Liver (tissue), 9 donors: ENCODE data around the gene KRTAP12-4. TPM values are rescaled to one million over a fixed set of nuclear protein-coding genes. Genes with fewer than 3 reads are reported as not detected.

Experiments
- DNase-seq: peaks from one replicate; pipeline ENCODE4 v3.0.0-alpha.2; 2017; ENCODE audit warnings: low spot score
- H3K27ac ChIP-seq, 2 donors: one replicate each; pipeline ENCODE4 v1.7.0; 2013; ENCODE audit warnings: inconsistent platforms in 2 of 2, low read length in 2 of 2, control low read depth in 1 of 2, low read depth in 1 of 2, mild to moderate bottlenecking in 1 of 2
- H3K27me3 ChIP-seq, 4 donors: one replicate each; pipeline versions ENCODE4 v1.6.1 to v1.7.0; 2013; ENCODE audit warnings: low read length in 3 of 4, inconsistent platforms in 1 of 4, mild to moderate bottlenecking in 1 of 4, moderate library complexity in 1 of 4; ENCODE audit not compliant: control insufficient read depth in 4 of 4, insufficient read depth in 4 of 4
- H3K36me3 ChIP-seq, 4 donors: one replicate each; pipeline versions ENCODE4 v1.6.1 to v1.7.0; 2013; ENCODE audit warnings: low read length in 3 of 4, mild to moderate bottlenecking in 3 of 4, low read depth in 1 of 4, moderate library complexity in 1 of 4; ENCODE audit not compliant: control insufficient read depth in 4 of 4, insufficient read depth in 3 of 4
- H3K4me1 ChIP-seq, 4 donors: one replicate each; pipeline versions ENCODE4 v1.6.1 to v1.7.0; 2013; ENCODE audit warnings: low read length in 3 of 4, mild to moderate bottlenecking in 3 of 4, moderate library complexity in 1 of 4; ENCODE audit not compliant: control insufficient read depth in 4 of 4, insufficient read depth in 4 of 4
- H3K4me3 ChIP-seq, 3 donors: one replicate each; pipeline versions ENCODE4 v1.6.1 to v1.7.0; 2013; ENCODE audit warnings: low read length in 3 of 3, control low read depth in 1 of 3, low read depth in 1 of 3, mild to moderate bottlenecking in 1 of 3
- H3K9ac ChIP-seq, 2 donors: one replicate each; pipeline ENCODE4 v1.7.0; 2013; ENCODE audit warnings: low read length in 2 of 2, mild to moderate bottlenecking in 2 of 2, moderate library complexity in 2 of 2, control low read depth in 1 of 2, low read depth in 1 of 2
- H3K9me3 ChIP-seq, 4 donors: one replicate each; pipeline versions ENCODE4 v1.6.1 to v1.7.0; 2013; ENCODE audit warnings: low read length in 3 of 4; ENCODE audit not compliant: control insufficient read depth in 4 of 4
- EGR1 ChIP-seq, 2 donors: IDR thresholded peaks; 2 replicates each; pipeline ENCODE4 v1.6.1; 2016 to 2018; ENCODE audit warnings: antibody characterized with exemption in 2 of 2, low read depth in 2 of 2
- FOXA1 ChIP-seq: IDR thresholded peaks from 2 replicates; pipeline ENCODE4 v1.6.1; 2016; ENCODE audit warnings: antibody characterized with exemption
- FOXA2 ChIP-seq: IDR thresholded peaks from 2 replicates; pipeline ENCODE4 v1.6.1; 2016; ENCODE audit warnings: antibody characterized with exemption
- GABPA ChIP-seq, 2 donors: IDR thresholded peaks in 1 of 2; conservative IDR thresholded peaks in 1 of 2; 2 replicates each; pipeline ENCODE4 v1.6.1; 2016; ENCODE audit warnings: antibody characterized with exemption in 2 of 2, mild to moderate bottlenecking in 1 of 2, moderate library complexity in 1 of 2
- HNF4A ChIP-seq, 2 donors: conservative IDR thresholded peaks; 2 replicates each; pipeline ENCODE4 v1.6.1; 2016; ENCODE audit warnings: antibody characterized with exemption in 2 of 2, mild to moderate bottlenecking in 2 of 2
- HNF4G ChIP-seq: IDR thresholded peaks from 2 replicates; pipeline ENCODE4 v1.6.1; 2016; ENCODE audit warnings: antibody characterized with exemption
- JUND ChIP-seq, 2 donors: IDR thresholded peaks; 2 replicates each; pipeline ENCODE4 v1.6.1; 2016; ENCODE audit warnings: antibody characterized with exemption in 2 of 2
- NR2F2 ChIP-seq: IDR thresholded peaks from 2 replicates; pipeline ENCODE4 v1.6.1; 2016; ENCODE audit warnings: antibody characterized with exemption
- RAD21 ChIP-seq, 2 donors: IDR thresholded peaks; 2 replicates each; pipeline ENCODE4 v1.6.1; 2016; ENCODE audit warnings: antibody characterized with exemption in 2 of 2, mild to moderate bottlenecking in 2 of 2
- RXRA ChIP-seq, 2 donors: IDR thresholded peaks; 2 replicates each; pipeline ENCODE4 v1.6.1; 2017 to 2018; ENCODE audit warnings: antibody characterized with exemption in 2 of 2, mild to moderate bottlenecking in 1 of 2
- SP1 ChIP-seq: IDR thresholded peaks from 2 replicates; pipeline ENCODE4 v1.6.1; 2018; ENCODE audit warnings: antibody characterized with exemption, mild to moderate bottlenecking
- TAF1 ChIP-seq: conservative IDR thresholded peaks from 2 replicates; pipeline ENCODE4 v1.6.1; 2016; ENCODE audit warnings: antibody characterized with exemption, mild to moderate bottlenecking
- YY1 ChIP-seq: IDR thresholded peaks from 2 replicates; pipeline ENCODE4 v1.6.1; 2016; ENCODE audit warnings: antibody characterized with exemption, mild to moderate bottlenecking
- WGBS: extraction: QIAGEN DNeasy Blood & Tissue Kit; methylation state at CpG from one replicate; pipeline ENCODE4 v1.1.7; 2013; 5-methylcytosine and 5-hydroxymethylcytosine counted together
- polyA plus RNA-seq, 2 donors: library from polyadenylated mRNA; stranded (reverse) in 1 of 2; unstranded in 1 of 2; fragments of 200-250 nt in 1 of 2; fragments of >200 nt in 1 of 2; fragmentation: Nextera tagmentation in 1 of 2; extraction: Ambion mirVana in 1 of 2; gene quantifications; one replicate each; pipeline versions ENCODE4 v1.2.1 to v1.2.3, GENCODE V29; 2013 to 2015
- total RNA-seq, 2 donors: library from RNA; depleted of rRNA; stranded (reverse); fragments of >200 nt; gene quantifications; one replicate each; pipeline ENCODE4 v1.2.3, GENCODE V29; 2014
- TF ChIP-seq, protein P1 (sequence below): fragments of 150-350 bp; IDR thresholded peaks from 2 replicates; pipeline ENCODE4 v1.5.1; 2017; ENCODE audit warnings: improper control_type of control experiment, low read depth, low read length; ENCODE audit not compliant: missing input control
- TF ChIP-seq, protein P2 (sequence below): IDR thresholded peaks from 2 replicates; pipeline ENCODE4 v1.6.1; 2016; ENCODE audit warnings: antibody characterized with exemption
- TF ChIP-seq, protein P3 (sequence below): IDR thresholded peaks from 2 replicates; pipeline ENCODE4 v1.6.1; 2016; ENCODE audit warnings: antibody characterized with exemption
- TF ChIP-seq, protein P4 (sequence below): IDR thresholded peaks from 2 replicates; pipeline ENCODE4 v1.6.1; 2016; ENCODE audit warnings: antibody characterized with exemption, mild to moderate bottlenecking
- TF ChIP-seq, protein P5 (sequence below): IDR thresholded peaks from 2 replicates; pipeline ENCODE4 v1.6.1; 2016; ENCODE audit warnings: antibody characterized with exemption
- donor health status: healthy.
- donor health status: healthy.
- donor health status: healthy.
- donor health status: healthy.
- donor health status: healthy.

KRTAP12-4 gene
- total and polyA plus RNA-seq, 4 donors, result not detected

DNA sequence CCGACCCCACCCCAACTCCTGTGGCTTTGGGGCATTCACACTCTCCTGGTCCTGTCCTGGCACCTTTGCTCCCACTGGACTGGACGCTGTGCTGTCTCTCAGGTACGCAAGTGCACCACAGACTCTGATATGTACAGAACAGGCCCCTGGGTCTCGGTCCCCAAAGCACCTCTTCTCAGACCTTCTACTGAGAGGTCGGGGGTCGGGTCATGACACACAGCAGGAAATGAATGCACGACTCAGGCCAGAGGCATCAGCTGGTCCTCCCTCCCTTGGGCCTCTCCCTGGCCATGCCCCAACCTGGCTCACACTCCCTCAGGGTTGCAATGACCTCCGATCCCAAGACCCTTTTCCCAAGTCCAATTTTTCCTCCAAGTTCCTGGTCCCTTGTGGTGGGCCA lies 40.7 kb upstream of the KRTAP12-4 start:
- Histone ChIP-seq H3K9me3 (peaks cover 0 to 18% (median 2%) of the 10 kb centered on the region in 4 donors), H3K4me1 (no peaks in the 10 kb centered on the region), H3K27ac (no peak overlapping the region), H3K4me3 (no peak overlapping the region), H3K27me3 (peaks cover 0 to 10% (median 4%) of the 10 kb centered on the region in 4 donors), H3K9ac (no peak overlapping the region), H3K36me3 (no peaks in the 10 kb centered on the region)
- no peak for TF ChIP-seq RXRA (IDR thresholded peaks at IDR 0.05)
- TF ChIP-seq SP1, result no peak
- TF ChIP-seq GABPA (IDR thresholded peaks at IDR 0.05 in 1 of 2, conservative IDR thresholded peaks at IDR 0.05 in 1 of 2), result no peak
- TF ChIP-seq TAF1, result no peak
- no peak for TF ChIP-seq EGR1 (IDR thresholded peaks at IDR 0.05; ENCODE audit: low read depth in 2 of 2)
- no peak for TF ChIP-seq HNF4A (conservative IDR thresholded peaks at IDR 0.05)
- TF ChIP-seq, protein P1, sequence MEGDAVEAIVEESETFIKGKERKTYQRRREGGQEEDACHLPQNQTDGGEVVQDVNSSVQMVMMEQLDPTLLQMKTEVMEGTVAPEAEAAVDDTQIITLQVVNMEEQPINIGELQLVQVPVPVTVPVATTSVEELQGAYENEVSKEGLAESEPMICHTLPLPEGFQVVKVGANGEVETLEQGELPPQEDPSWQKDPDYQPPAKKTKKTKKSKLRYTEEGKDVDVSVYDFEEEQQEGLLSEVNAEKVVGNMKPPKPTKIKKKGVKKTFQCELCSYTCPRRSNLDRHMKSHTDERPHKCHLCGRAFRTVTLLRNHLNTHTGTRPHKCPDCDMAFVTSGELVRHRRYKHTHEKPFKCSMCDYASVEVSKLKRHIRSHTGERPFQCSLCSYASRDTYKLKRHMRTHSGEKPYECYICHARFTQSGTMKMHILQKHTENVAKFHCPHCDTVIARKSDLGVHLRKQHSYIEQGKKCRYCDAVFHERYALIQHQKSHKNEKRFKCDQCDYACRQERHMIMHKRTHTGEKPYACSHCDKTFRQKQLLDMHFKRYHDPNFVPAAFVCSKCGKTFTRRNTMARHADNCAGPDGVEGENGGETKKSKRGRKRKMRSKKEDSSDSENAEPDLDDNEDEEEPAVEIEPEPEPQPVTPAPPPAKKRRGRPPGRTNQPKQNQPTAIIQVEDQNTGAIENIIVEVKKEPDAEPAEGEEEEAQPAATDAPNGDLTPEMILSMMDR, result no peak
- no peak for TF ChIP-seq RAD21 (IDR thresholded peaks at IDR 0.05)
- TF ChIP-seq, protein P2, sequence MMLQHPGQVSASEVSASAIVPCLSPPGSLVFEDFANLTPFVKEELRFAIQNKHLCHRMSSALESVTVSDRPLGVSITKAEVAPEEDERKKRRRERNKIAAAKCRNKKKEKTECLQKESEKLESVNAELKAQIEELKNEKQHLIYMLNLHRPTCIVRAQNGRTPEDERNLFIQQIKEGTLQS, result no peak
- TF ChIP-seq, protein P3, sequence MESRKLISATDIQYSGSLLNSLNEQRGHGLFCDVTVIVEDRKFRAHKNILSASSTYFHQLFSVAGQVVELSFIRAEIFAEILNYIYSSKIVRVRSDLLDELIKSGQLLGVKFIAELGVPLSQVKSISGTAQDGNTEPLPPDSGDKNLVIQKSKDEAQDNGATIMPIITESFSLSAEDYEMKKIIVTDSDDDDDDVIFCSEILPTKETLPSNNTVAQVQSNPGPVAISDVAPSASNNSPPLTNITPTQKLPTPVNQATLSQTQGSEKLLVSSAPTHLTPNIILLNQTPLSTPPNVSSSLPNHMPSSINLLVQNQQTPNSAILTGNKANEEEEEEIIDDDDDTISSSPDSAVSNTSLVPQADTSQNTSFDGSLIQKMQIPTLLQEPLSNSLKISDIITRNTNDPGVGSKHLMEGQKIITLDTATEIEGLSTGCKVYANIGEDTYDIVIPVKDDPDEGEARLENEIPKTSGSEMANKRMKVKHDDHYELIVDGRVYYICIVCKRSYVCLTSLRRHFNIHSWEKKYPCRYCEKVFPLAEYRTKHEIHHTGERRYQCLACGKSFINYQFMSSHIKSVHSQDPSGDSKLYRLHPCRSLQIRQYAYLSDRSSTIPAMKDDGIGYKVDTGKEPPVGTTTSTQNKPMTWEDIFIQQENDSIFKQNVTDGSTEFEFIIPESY, result no peak
- no peak for TF ChIP-seq YY1
- no peak for TF ChIP-seq FOXA2
- TF ChIP-seq NR2F2, result no peak
- TF ChIP-seq, protein P4, sequence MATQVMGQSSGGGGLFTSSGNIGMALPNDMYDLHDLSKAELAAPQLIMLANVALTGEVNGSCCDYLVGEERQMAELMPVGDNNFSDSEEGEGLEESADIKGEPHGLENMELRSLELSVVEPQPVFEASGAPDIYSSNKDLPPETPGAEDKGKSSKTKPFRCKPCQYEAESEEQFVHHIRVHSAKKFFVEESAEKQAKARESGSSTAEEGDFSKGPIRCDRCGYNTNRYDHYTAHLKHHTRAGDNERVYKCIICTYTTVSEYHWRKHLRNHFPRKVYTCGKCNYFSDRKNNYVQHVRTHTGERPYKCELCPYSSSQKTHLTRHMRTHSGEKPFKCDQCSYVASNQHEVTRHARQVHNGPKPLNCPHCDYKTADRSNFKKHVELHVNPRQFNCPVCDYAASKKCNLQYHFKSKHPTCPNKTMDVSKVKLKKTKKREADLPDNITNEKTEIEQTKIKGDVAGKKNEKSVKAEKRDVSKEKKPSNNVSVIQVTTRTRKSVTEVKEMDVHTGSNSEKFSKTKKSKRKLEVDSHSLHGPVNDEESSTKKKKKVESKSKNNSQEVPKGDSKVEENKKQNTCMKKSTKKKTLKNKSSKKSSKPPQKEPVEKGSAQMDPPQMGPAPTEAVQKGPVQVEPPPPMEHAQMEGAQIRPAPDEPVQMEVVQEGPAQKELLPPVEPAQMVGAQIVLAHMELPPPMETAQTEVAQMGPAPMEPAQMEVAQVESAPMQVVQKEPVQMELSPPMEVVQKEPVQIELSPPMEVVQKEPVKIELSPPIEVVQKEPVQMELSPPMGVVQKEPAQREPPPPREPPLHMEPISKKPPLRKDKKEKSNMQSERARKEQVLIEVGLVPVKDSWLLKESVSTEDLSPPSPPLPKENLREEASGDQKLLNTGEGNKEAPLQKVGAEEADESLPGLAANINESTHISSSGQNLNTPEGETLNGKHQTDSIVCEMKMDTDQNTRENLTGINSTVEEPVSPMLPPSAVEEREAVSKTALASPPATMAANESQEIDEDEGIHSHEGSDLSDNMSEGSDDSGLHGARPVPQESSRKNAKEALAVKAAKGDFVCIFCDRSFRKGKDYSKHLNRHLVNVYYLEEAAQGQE, result no peak
- TF ChIP-seq HNF4G, result no peak
- TF ChIP-seq, protein P5, sequence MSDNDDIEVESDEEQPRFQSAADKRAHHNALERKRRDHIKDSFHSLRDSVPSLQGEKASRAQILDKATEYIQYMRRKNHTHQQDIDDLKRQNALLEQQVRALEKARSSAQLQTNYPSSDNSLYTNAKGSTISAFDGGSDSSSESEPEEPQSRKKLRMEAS, result no peak
- TF ChIP-seq FOXA1, result no peak
- no peak for DNase-seq
- 58% methylated on average over 8 of the region's 8 CpGs for WGBS

DNA sequence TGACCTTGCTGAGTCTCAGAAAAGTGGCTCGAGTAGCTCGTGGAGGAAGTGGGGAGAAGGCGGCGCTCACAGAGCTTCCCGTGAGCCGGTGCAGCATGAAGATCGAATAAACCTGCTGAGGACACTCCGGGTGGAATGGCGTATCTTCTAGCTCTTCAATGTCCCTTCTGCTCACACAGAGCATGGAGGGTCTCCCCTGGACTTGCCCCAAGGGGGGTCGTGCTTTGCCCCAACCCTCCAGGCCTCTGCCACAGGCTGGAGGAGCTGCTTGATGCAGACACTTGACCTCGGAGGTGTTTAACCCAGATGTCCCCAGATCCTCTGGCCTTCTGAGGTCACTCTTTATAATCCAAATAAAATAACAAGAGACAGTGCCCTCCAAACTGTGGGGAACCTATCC lies 40.3 kb upstream of the KRTAP12-4 start:
- Histone ChIP-seq H3K9ac (no peak overlapping the region), H3K27me3 (peaks cover 0 to 6% (median 3%) of the 10 kb centered on the region in 4 donors)
- TF ChIP-seq RAD21 (IDR thresholded peaks at IDR 0.05) (no peak), HNF4A (conservative IDR thresholded peaks at IDR 0.05) (no peak), JUND (IDR thresholded peaks at IDR 0.05) (no peak), NR2F2 (no peak), SP1 (no peak), HNF4G (no peak), FOXA2 (no peak), FOXA1 (no peak), RXRA (IDR thresholded peaks at IDR 0.05) (no peak), EGR1 (IDR thresholded peaks at IDR 0.05; ENCODE audit: low read depth in 2 of 2) (no peak), GABPA (IDR thresholded peaks at IDR 0.05 in 1 of 2, conservative IDR thresholded peaks at IDR 0.05 in 1 of 2) (no peak), YY1 (no peak), TAF1 (no peak)
- TF ChIP-seq, protein P5, result no peak
- TF ChIP-seq, protein P3, result no peak
- TF ChIP-seq, protein P1, result no peak

More for the DNA sequence above, 40.3 kb upstream of the KRTAP12-4 start:
- DNase-seq, result peak; percentile 26
- H3K27ac ChIP-seq, result no peak overlapping the region
- WGBS, result 65% methylated on average over 11 of the region's 11 CpGs
- H3K9me3 ChIP-seq, result peaks cover 0 to 18% (median 2%) of the 10 kb centered on the region in 4 donors
- H3K4me3 ChIP-seq, result no peak overlapping the region
- no peaks in the 10 kb centered on the region for H3K4me1 ChIP-seq
- no peaks in the 10 kb centered on the region for H3K36me3 ChIP-seq
